Thoracic aorta (tissue), 2 donors: ENCODE measurements around the gene TMEM9. TPM values are rescaled to one million over a fixed set of nuclear protein-coding genes. Genes with fewer than 3 reads are reported as not detected.

ENCODE experiments used
- ATAC-seq: fragments of 150-250 bp; one replicate; pipeline ENCODE4 v1.8.0; 2017; ENCODE audit warnings: low read depth; ENCODE audit not compliant: insufficient number of reproducible peaks, low FRiP score
- DNase-seq: peaks from one replicate; pipeline ENCODE4 v3.0.0-alpha.2; 2020; ENCODE audit warnings: low spot score
- H3K27ac ChIP-seq, 2 donors: fragments of 200-600 bp; sonication (generic); 1 replicate in 1 of 2; 2 replicates in 1 of 2; pipeline ENCODE4 v1.5.1; 2016; ENCODE audit warnings: mild to moderate bottlenecking in 2 of 2, moderate library complexity in 2 of 2
- H3K27me3 ChIP-seq: fragments of 200-600 bp; sonication (generic); replicated peaks from 2 replicates; pipeline ENCODE4 v1.6.0; 2016; ENCODE audit warnings: mild to moderate bottlenecking; ENCODE audit not compliant: insufficient read depth
- H3K36me3 ChIP-seq: fragments of 200-600 bp; sonication (generic); one replicate; pipeline ENCODE4 v1.5.1; 2016
- H3K4me1 ChIP-seq, 2 donors: fragments of 200-600 bp; sonication (generic); 1 replicate in 1 of 2; 2 replicates in 1 of 2; pipeline versions ENCODE4 v1.5.1 to v1.6.0; 2016; ENCODE audit warnings: low read depth in 2 of 2, mild to moderate bottlenecking in 1 of 2; ENCODE audit not compliant: control insufficient read depth in 1 of 2
- H3K4me3 ChIP-seq: fragments of 200-600 bp; sonication (generic); 2 replicates; pipeline ENCODE4 v1.5.1; 2016; ENCODE audit warnings: mild to moderate bottlenecking
- H3K9me3 ChIP-seq: fragments of 200-600 bp; sonication (generic); 2 replicates; pipeline ENCODE4 v1.5.1; 2016
- CTCF ChIP-seq: fragments of 200-600 bp; sonication (generic); IDR thresholded peaks from one replicate; pipeline ENCODE4 v1.5.1; 2019; ENCODE audit warnings: antibody characterized with exemption
- total RNA-seq, 2 donors: library from RNA; depleted of rRNA; stranded (reverse); fragments of >200 nt; gene quantifications; one replicate each; pipeline versions ENCODE4 v1.1.0 to v1.2.3, GENCODE V29; 2016

Gene TMEM9
- total RNA-seq, 2 donors from 2014 or later: 30.0 to 58.2 TPM

GRCh38 chr1:201181323-201181722, 27.0 kb upstream of the TMEM9 start:
- Histone ChIP-seq H3K4me1 (no peaks in the 10 kb centered on the region), H3K4me3 (no peak overlapping the region), H3K9me3 (no peaks in the 10 kb centered on the region), H3K27me3 (no peaks in the 10 kb centered on the region), H3K27ac (no peak overlapping the region), H3K36me3 (no peaks in the 10 kb centered on the region)
- no peak for ATAC-seq
- TF ChIP-seq CTCF: no peak
- DNase-seq: no peak

DNA sequence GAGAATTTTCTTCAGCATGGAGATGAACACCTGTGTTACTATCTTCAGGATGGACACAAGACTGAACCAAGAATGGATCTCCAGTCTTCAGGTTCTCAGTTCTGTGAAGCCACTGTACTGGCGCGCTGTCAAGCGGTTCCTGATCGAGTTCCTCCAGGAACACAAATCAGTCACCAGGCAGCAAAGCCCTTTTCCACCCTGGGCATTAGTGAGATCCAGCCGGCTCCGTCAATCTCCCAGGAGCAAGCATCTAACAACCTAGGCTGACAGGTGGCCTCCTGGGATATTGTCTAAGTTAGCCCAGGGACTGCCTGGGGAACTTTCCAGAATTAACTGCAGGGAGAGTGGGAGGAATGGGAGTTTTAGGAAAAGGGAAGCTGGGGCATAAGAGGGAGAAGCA, 26.6 kb upstream of the TMEM9 start:
- no peaks in the 10 kb centered on the region for H3K36me3 ChIP-seq
- no peaks in the 10 kb centered on the region for H3K9me3 ChIP-seq
- ATAC-seq (no peak), DNase-seq (no peak)
- no peak overlapping the region for H3K4me3 ChIP-seq
- H3K27ac ChIP-seq: no peak overlapping the region
- H3K27me3 ChIP-seq: no peaks in the 10 kb centered on the region
- no peak for TF ChIP-seq CTCF
- no peaks in the 10 kb centered on the region for H3K4me1 ChIP-seq

- Histone ChIP-seq H3K36me3 (no peaks in the 10 kb centered on the region), H3K27ac (no peak overlapping the region), H3K4me3 (no peak overlapping the region), H3K4me1 (no peaks in the 10 kb centered on the region), H3K9me3 (no peaks in the 10 kb centered on the region), H3K27me3 (no peaks in the 10 kb centered on the region)
- no peak for DNase-seq
- no peak for TF ChIP-seq CTCF
- ATAC-seq: no peak
Measured at GRCh38 chr1:201180141-201180540, 25.9 kb upstream of the TMEM9 start.

DNA sequence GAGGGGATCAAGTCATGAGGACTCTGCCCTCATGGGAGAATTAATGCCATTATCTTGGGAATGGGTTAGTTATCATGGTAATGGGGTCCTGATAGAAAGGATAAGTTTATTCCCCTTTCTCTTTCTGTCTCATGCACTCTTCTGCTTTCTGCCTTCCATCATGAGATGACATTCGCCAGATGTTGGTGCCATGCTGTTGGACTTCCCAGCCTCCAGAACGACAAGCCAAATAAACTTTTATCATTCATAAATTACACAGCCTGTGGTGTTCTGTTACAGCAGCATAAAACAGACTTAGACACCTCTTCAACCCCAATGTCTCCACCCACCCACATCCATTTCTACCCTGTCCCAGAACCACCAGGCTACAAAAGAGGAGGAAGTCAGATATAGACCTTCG, 24.4 kb upstream of the TMEM9 start:
- ATAC-seq (no peak), DNase-seq (no peak)
- no peak overlapping the region for H3K4me3 ChIP-seq
- H3K9me3 ChIP-seq: no peaks in the 10 kb centered on the region
- TF ChIP-seq CTCF: no peak
- no peak overlapping the region for H3K27ac ChIP-seq
- no peaks in the 10 kb centered on the region for H3K27me3 ChIP-seq
- H3K4me1 ChIP-seq: no peaks in the 10 kb centered on the region
- no peaks in the 10 kb centered on the region for H3K36me3 ChIP-seq

DNA sequence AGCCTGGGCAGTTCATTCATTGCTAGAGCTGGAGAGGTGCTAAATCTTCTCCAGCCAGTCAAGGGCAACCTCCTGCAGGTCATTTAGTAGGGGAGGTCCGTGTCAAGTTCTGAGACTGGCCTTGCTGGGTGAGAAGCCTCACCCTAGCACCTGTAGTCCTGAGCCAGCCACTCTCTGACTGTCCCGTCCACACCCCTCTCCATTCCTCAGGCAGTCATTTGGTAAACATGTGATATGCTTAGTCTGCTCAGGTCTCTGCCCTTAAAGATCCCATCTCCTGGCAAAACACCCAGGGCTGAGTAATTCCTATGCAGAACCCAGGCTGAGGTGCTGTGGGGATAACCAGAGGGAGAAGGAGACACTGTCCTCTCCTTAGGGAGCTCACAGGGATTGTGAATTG, 22.7 kb upstream of the TMEM9 start:
- H3K4me3 ChIP-seq: no peak overlapping the region
- H3K36me3 ChIP-seq: no peaks in the 10 kb centered on the region
- ATAC-seq (no peak), DNase-seq (no peak)
- no peak for TF ChIP-seq CTCF
- no peaks in the 10 kb centered on the region for H3K4me1 ChIP-seq
- H3K27me3 ChIP-seq: no peaks in the 10 kb centered on the region
- H3K9me3 ChIP-seq: no peaks in the 10 kb centered on the region
- H3K27ac ChIP-seq: no peak overlapping the region
